GM19238 (cell line): Measurements from ENCODE around the gene ITK.
A peak's percentile ranks its signal among the peaks of the same experiment; 100 is the strongest.

Experiments
- DNase-seq: peaks from one replicate; pipeline ENCODE4 v3.0.0; 2011; ENCODE audit warnings: low spot score; ENCODE audit not compliant: insufficient read length

The ITK gene

GRCh38 chr5:157245886-157246285 is 65.2 kb downstream of the ITK start:
- no peak for DNase-seq

- DNase-seq = no peak
Measured at GRCh38 chr5:157247267-157247666, 66.6 kb downstream of the ITK start.

DNA sequence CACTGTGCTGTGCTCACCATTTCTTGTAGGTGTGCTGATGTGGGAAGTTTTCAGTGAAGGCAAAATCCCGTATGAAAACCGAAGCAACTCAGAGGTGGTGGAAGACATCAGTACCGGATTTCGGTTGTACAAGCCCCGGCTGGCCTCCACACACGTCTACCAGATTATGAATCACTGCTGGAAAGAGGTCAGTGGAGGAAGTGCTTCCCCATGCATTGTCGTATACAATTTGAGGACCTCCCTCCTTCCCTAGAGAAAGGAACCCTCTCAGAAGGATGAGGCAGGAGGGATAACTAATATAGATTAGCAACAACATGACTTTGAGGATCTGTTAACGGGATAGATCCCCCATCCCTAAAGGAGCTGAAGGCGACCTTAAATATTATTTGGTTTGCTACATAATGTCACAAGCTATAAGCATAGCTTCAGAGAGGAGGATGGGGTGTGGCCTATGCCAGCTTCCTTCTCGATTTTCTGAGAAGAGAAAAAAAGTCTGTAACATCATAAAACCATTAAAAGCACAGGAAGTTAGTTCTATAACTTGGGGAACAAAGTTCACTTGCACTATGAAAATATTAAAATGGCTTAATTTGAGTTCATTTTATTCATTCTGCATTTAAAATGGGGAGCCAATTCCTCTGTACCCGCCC is 68.3 kb downstream of the ITK start:
- no peak for DNase-seq

- peak; percentile 30 for DNase-seq
Measured at GRCh38 chr5:157252711-157253465, 72.2 kb downstream of the ITK start.

DNA sequence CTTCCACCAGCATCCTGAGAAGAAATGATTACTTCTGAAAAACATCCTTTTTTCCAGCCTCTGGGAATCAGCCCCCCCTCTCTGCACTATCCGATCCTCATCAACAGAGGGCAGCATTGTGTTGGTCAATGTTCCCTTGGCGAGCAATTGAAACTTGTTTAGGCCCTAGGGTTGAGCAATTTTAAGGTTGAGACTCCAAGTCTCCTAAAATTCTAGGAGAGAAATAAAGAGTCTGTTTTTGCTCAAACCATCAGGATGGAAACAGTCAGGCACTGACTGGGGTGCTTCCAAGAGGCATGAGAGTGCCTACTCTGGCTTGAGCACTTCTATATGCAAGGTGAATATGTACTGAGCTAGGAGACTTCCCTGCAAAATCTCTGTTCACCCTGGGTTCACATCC is 72.9 kb downstream of the ITK start:
- peak; percentile 19 for DNase-seq

GRCh38 chr5:157258450-157258849 is 77.8 kb downstream of the ITK start:
- no peak for DNase-seq

DNA sequence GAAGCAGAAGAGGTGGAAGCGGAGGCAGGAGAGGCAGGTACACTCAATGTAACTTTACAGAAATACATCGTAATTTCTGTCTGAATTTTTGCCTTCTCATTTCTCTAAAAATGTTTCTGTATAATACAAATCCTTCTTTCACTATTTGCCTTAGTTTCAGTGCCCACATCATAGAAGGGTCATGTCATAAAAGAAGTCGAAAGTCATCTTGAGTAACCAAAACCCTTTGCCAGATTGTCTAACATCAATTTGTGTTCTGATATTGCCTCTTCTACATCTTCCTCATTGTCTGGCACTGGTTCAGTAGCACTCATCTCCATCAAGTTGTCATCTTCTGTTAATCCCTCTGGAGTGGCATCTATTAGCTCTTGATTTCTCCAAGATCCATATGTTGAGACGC is 79.1 kb downstream of the ITK start:
- DNase-seq = no peak

- DNase-seq = no peak
Measured at GRCh38 chr5:157263496-157264090, 83.0 kb downstream of the ITK start.

DNA sequence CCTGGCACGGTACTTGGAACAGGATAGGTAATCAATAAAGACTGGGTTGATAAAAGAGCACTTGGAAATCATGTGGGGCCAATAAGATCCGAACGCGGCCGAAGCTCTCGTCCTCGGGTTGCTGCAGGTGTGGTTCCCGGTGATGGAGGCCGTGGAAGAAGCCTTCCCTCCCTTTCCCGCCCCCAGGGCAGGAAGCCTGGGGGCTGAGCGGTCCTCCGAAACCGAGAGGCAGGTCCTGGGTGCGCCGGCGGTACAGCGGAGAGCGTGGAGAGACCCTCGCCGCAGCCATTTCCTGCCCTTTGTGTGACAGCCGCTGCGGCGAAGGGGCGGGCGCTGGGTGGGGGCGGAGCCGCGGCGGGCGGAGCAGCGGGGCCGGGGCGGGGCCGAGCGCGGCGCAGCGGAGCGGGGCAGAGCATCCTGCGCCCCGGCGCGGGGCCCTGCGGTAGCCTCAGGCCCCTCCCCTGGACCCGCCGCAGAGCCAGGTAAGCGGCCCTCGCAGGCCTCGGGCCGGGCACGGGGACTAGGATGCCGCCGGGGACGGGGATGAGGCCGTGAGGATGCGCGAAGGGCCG is 85.2 kb downstream of the ITK start, which contains the start of gene CYFIP2:
Gene CYFIP2 (plus strand): TSS at position 410 of the 572 bp plus-strand sequence. CDS start 19,239 bp downstream, outside the sequence.
- peak; percentile 82 for DNase-seq

DNA sequence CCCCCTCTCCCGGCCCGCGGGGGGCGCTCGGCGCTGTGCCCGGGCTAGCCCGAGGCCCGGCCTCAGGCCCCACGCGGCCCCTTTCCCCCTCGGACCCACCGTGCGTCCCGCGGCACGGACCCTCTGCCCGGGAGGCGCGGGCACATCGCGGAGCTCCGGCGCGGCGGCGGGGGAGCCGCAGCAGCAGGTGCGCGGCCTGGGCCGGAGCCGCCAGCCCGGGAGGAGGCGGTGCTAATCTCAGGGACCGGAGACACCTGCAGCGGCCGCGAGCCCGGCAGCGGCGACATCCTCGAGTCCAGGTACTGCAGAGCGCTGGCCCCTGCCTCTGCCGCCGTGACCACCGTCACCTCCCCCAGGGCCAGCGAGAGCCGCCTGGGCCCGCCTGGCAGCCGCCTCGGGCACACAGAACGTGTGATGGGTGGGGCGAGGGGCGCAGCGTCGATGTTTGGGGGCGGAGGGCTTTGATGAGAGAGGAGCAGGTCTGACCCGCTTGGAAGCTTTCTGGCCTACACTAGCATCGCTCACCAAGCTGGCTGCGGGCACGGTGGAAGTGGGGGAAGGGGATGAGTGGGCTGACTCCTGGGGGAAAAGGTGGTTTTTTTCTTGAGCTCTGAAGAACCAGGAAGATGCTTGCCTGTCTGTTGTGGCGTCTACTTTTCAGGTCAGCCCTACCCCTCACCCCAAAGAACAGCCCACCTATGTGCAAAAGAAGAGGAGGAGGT is 85.8 kb downstream of the ITK start:
- no peak for DNase-seq

GRCh38 chr5:157267025-157267424 is 86.4 kb downstream of the ITK start:
- no peak for DNase-seq

DNA sequence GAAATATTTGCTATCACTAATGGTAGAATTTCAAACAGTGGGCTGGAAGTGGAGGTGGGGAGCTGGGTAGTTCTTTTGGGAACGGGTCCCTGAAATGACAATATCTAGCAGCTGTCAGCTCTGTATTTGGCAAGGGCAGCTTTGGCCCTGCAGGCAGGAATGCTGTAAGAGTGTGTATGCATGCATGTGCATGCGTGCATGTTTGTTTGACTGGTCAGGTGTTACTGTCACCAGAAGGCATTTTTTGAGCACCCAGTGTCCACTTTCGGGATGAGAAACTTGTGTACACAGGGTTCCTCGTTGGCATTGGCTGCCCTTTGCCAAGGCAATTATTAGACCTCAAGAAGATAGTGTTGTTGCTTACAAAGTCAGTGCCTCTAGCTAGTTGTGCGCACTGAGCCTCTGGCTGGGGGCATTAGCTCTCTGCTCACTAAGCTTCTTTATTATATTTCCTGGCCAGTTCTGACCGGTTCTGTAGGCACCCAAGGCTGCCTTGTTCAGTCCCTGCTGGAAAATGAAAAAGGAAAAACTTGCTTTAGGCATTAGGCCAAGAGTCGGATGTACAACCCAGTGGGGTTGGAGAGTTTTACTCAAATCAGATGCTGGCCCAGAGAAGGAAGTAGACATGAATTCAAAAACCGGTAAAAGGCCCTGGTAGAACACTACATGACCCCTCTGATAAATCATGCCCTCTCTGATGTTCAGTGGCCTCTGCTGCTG is 87.3 kb downstream of the ITK start:
- no peak for DNase-seq

DNA sequence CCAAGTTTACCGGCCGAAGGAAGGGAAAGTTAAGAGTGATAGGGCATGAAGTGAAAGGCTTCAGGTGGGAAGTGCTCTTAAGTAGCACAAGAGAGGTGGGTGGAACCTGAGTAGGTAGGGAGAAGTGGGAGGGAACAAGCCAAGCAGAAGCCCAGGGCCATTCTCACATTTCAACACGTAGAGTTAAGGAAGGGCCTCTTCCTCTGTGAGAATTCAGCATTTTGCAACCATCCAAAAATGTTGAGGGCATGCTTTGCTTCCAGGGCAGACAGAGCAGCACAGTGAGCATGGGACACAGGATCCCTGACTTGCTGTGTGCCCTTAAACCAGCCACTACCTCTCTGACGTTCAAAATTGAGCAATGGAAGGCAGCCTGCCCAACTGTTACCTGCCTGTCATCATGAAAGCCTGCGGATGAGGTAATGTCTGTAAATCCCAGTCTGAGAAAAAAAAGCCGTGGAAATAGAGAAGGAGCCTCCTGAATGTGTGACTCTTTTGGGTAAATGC is 88.6 kb downstream of the ITK start:
- DNase-seq = no peak

DNA sequence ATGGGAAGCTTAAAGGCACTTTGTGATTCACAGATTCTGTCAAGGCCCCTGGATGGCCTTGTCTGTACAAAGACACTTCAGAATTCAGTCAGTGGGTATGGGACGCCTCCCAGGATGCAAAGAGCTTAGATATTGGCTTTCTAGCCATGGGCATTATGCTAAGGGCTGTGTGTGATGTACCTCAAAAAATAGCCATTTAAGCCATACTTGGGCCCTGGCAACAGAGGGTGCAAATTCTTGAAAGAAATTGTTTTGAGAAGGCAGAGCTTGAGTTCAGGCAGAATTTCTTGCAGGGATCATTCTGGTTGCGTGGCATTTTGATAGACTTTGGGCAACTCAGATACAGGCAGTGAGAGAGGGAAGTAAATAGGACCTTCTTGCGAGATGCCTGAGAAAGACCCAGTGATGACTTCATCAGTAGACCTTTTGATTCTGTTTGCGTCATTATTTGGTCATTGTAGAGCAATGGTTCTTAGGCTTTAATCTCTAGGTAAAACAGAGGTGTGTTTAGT is 89.2 kb downstream of the ITK start:
- no peak for DNase-seq

GRCh38 chr5:157270771-157271170 is 90.1 kb downstream of the ITK start:
- DNase-seq = no peak

DNA sequence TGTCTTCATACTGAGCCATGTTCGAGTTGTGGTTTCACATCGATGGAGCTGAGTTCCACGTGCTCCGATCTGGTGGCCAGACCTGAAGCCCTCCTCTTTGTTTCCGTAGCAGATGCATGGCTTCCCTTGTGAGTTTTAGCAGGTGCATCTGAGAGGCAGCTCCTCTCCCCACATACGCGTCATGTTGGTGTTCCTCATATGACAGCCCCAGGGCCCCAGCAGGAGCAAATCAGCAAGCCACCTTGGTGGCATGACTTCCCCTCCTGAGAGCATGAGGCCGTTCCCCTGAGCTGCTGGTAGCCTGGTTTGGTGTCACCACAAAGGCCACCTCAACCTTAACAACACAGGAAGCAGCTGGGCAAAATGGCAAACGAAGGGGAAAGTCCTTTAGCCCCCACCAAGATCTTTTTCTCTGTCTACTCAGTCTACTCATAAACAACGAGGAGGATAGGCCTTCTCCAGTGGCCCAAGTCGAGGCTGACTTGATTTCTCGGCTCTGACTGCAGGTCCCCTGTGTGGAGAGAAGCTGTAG is 91.2 kb downstream of the ITK start:
- DNase-seq = peak; percentile 50

GRCh38 chr5:157273131-157273556 is 92.5 kb downstream of the ITK start:
- DNase-seq = no peak

DNA sequence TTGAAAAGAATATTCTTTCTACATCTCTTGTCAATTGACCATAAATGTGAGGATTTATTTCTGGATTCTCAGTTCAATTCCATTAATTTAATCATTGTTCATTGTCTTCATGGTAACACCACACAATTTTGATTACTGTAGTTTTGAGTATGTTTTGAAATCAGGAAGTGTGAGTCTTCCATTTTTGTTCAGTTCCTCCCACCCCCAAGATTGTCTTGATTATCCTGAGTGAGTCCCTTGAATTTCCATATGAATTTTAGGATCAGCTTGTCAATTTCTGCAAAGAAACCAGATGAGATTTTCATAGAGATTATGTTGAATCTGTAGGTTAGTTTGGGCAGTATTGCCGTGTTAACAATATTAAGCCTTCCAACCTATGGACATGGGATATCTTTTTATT is 94.8 kb downstream of the ITK start:
- DNase-seq = no peak

DNA sequence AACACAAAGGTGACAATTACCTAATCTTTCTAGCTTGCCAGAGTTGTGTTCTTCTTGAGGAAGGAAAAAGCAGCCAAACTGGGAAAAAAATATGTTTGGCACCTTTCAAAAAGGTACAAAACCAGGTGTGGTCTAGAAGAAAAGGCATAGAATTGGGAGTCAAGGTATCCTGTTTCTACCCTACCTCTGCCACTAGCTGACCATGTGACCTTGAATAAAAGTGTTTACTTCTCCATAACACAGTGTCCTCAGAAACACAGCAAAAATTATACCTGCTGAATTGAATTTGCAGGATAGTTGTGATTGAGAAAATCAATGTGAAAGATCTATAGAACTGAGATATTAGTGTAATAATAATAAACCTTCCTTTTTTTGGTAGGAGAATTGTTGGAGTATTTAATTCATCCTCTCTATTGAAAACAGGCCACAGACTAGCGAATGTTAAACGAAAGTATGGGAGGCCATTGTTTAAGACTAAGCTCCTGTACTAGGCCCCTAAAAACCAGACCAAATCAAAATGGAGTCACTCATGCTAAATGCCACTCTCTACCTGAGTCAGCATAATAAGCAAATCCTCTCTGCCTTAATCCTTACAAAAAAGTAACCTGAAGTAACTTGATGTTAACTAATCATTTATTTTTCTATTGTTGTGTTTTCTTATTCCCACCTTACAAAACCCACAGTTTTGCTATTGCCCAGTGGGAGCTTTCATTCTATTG is 97.8 kb downstream of the ITK start:
- no peak for DNase-seq
